CD4-positive, alpha-beta T cell treated with Interleukin-17A for 4 hours (primary cell): ENCODE results near the gene APOE.

Experiments
- DNase-seq: peaks from one replicate; pipeline ENCODE4 v3.0.0-alpha.2; 2020; ENCODE audit warnings: mixed read lengths

APOE gene

DNA sequence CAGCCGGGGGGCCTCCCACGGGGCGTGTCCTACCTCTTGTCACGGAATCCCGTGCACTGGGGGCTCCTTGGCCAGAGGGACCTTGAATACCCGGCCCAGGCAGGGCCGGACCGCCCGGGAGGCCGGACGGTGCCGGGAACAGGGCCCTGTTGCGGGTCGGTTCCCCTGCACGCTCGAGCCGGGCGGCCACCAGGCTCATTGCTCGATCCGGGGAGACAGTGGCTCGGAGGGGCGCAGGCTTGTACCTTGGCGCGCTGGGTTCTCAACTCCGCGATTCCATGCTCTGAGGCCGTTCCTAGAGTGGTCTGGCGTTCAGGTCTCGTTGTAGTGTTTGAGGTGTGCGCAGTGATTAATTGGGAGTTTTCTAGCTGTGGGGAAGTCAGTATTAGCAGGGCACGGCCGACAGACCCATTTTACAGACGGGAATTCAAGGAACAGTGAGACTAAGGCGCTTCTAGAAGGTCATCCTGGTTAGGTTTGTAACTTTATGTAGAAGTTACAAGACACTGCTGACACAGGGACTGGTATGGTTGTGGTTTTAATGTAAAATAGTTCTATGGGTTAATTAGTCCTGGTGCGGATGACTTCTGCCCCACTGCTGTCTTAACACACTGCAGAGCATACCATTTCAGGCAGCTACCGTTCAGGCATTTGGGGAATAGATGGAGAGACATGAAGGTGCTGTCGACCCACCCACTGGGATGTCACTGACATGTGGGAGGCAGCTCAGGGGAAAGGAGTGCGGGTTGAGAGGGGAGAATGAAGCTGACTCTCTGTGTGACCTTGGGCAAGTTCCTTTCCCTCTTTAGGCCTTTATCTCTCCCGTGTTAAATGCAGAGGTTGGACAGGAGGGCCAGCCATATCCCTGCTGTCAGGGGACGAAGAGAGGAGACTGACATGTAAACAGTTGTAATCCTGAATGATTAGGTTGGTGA, 50.2 kb downstream of the APOE start:
- DNase-seq, result no peak

- no peak for DNase-seq
These were observed 51.9 kb downstream of the APOE start for GRCh38 chr19:44957526-44957925.

DNA sequence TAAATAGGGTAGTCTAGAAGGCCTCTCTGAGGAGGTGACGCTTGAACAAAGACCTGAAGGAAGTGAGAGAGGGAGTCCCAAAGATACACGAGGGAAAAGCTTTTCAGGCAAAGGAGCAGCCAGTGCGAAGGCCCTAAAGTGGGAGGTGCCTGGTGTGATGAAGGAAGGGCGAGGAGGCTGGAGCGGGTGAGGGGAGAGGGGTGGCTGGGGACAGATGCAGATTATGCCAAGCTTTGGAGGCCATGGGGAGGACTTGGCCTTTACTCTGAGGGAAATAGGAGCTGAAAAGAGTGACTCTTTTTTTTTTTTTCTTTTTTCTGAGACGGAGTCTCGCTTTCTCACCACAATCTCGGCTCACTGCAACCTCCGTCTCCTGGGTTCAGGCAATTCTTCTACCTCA, 52.5 kb downstream of the APOE start:
- no peak for DNase-seq
